Measurements from ENCODE around the gene FAM171A2.

FAM171A2 gene

DNA sequence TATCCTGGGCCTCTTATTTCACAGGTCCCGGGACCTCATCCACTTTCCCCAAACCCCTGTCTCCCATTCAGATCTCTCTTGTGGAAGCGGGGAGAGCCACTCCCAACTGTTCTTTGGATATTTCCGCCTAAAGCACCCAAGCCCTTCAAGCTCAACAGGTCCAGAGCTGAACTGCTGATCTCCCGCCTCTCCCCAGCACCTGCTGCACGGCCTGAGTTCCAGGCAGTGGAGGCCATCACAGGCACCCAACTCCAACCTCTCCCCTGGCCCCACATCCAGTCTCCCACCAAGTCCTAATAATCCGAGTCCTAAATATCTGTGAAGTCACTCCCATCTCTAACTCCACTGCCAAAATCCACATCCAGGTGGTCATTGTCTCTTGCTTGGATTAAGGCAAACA is 19.3 kb upstream of the FAM171A2 start:
- peaks cover 50% of the 10 kb centered on the region for H3K27me3 ChIP-seq (replicated peaks; ENCODE audit: insufficient read depth, low read length)
- no peaks in the 10 kb centered on the region for H3F3A ChIP-seq (ENCODE audit: insufficient read depth, low read length)
- no peak for DNase-seq
- TF ChIP-seq, protein P1, sequence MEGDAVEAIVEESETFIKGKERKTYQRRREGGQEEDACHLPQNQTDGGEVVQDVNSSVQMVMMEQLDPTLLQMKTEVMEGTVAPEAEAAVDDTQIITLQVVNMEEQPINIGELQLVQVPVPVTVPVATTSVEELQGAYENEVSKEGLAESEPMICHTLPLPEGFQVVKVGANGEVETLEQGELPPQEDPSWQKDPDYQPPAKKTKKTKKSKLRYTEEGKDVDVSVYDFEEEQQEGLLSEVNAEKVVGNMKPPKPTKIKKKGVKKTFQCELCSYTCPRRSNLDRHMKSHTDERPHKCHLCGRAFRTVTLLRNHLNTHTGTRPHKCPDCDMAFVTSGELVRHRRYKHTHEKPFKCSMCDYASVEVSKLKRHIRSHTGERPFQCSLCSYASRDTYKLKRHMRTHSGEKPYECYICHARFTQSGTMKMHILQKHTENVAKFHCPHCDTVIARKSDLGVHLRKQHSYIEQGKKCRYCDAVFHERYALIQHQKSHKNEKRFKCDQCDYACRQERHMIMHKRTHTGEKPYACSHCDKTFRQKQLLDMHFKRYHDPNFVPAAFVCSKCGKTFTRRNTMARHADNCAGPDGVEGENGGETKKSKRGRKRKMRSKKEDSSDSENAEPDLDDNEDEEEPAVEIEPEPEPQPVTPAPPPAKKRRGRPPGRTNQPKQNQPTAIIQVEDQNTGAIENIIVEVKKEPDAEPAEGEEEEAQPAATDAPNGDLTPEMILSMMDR (IDR thresholded peaks at IDR 0.05; ENCODE audit: low read length): no peak
- TF ChIP-seq EZH2 (optimal IDR thresholded peaks at IDR 0.05; ENCODE audit: low read depth, low read length) (no peak), EZH2phosphoT487 (IDR thresholded peaks at IDR 0.05; ENCODE audit: low read length) (no peak)
- no peaks in the 10 kb centered on the region for H3K79me2 ChIP-seq (ENCODE audit: low read length)
- H3K4me2 ChIP-seq (ENCODE audit: low read depth, low read length): no peak overlapping the region
- H2AFZ ChIP-seq (ENCODE audit: low read length): no peak overlapping the region
- H3K9ac ChIP-seq (ENCODE audit: low read length): no peak overlapping the region
- H4K20me1 ChIP-seq (ENCODE audit: insufficient read depth, low read length): no peaks in the 10 kb centered on the region
- H3K4me3 ChIP-seq (ENCODE audit: low read length): no peak overlapping the region
- H3K4me1 ChIP-seq (ENCODE audit: low read length): no peaks in the 10 kb centered on the region
- no peak overlapping the region for H3K27ac ChIP-seq (ENCODE audit: low read length)
- H3K9me2 ChIP-seq (replicated peaks; ENCODE audit: insufficient read depth, low read length): no peaks in the 10 kb centered on the region
- H3K9me3 ChIP-seq (replicated peaks; ENCODE audit: insufficient read depth, low read length): no peaks in the 10 kb centered on the region
- no peaks in the 10 kb centered on the region for H3K36me3 ChIP-seq (replicated peaks; ENCODE audit: insufficient read depth, low read length)

- Histone ChIP-seq H3K27me3 (replicated peaks; ENCODE audit: insufficient read depth, low read length) (peaks cover 55% of the 10 kb centered on the region), H3K9me3 (replicated peaks; ENCODE audit: insufficient read depth, low read length) (no peaks in the 10 kb centered on the region), H2AFZ (ENCODE audit: low read length) (no peak overlapping the region), H3K9me2 (replicated peaks; ENCODE audit: insufficient read depth, low read length) (no peaks in the 10 kb centered on the region), H4K20me1 (ENCODE audit: insufficient read depth, low read length) (no peaks in the 10 kb centered on the region), H3K4me3 (ENCODE audit: low read length) (no peak overlapping the region), H3K4me1 (ENCODE audit: low read length) (no peaks in the 10 kb centered on the region), H3K79me2 (ENCODE audit: low read length) (no peaks in the 10 kb centered on the region), H3F3A (ENCODE audit: insufficient read depth, low read length) (no peaks in the 10 kb centered on the region), H3K27ac (ENCODE audit: low read length) (no peak overlapping the region), H3K9ac (ENCODE audit: low read length) (no peak overlapping the region), H3K36me3 (replicated peaks; ENCODE audit: insufficient read depth, low read length) (no peaks in the 10 kb centered on the region), H3K4me2 (ENCODE audit: low read depth, low read length) (no peak overlapping the region)
- TF ChIP-seq EZH2 (optimal IDR thresholded peaks at IDR 0.05; ENCODE audit: low read depth, low read length): no peak
- TF ChIP-seq, protein P1 (IDR thresholded peaks at IDR 0.05; ENCODE audit: low read length): no peak
- TF ChIP-seq EZH2phosphoT487 (IDR thresholded peaks at IDR 0.05; ENCODE audit: low read length): no peak
- DNase-seq: no peak
These were observed 18.2 kb upstream of the FAM171A2 start for GRCh38 chr17:44381810-44382305.

GRCh38 chr17:44380767-44381166 is 17.1 kb upstream of the FAM171A2 start:
- H4K20me1 ChIP-seq (ENCODE audit: insufficient read depth, low read length): no peaks in the 10 kb centered on the region
- no peaks in the 10 kb centered on the region for H3K79me2 ChIP-seq (ENCODE audit: low read length)
- H3K9me2 ChIP-seq (replicated peaks; ENCODE audit: insufficient read depth, low read length): no peaks in the 10 kb centered on the region
- DNase-seq: no peak
- no peaks in the 10 kb centered on the region for H3F3A ChIP-seq (ENCODE audit: insufficient read depth, low read length)
- H3K36me3 ChIP-seq (replicated peaks; ENCODE audit: insufficient read depth, low read length): no peaks in the 10 kb centered on the region
- H3K27ac ChIP-seq (ENCODE audit: low read length): no peak overlapping the region
- TF ChIP-seq EZH2 (optimal IDR thresholded peaks at IDR 0.05; ENCODE audit: low read depth, low read length) (no peak), EZH2phosphoT487 (IDR thresholded peaks at IDR 0.05; ENCODE audit: low read length) (no peak)
- TF ChIP-seq, protein P1 (IDR thresholded peaks at IDR 0.05; ENCODE audit: low read length): no peak
- H3K9me3 ChIP-seq (replicated peaks; ENCODE audit: insufficient read depth, low read length): no peaks in the 10 kb centered on the region
- H3K27me3 ChIP-seq (replicated peaks; ENCODE audit: insufficient read depth, low read length): peaks cover 55% of the 10 kb centered on the region
- no peak overlapping the region for H3K4me3 ChIP-seq (ENCODE audit: low read length)
- H3K4me1 ChIP-seq (ENCODE audit: low read length): no peaks in the 10 kb centered on the region
- H3K9ac ChIP-seq (ENCODE audit: low read length): no peak overlapping the region
- H3K4me2 ChIP-seq (ENCODE audit: low read depth, low read length): no peak overlapping the region
- H2AFZ ChIP-seq (ENCODE audit: low read length): no peak overlapping the region
